H1 (cell line): ENCODE data around the gene HTR3B. TPM values are rescaled to one million over a fixed set of nuclear protein-coding genes. Genes with fewer than 3 reads are reported as not detected.

Source experiments
- CTCF ChIA-PET: fragments of 300-600 bp; sonication (Branson Sonifier 250); formaldehyde crosslinking; loops from one replicate; lab custom pipeline; 2021; ENCODE audit not compliant: partially characterized antibody; lab: Charles Lee
- POLR2A ChIA-PET: fragments of 300-600 bp; sonication (Branson Sonifier 250); formaldehyde crosslinking; loops from one replicate; lab custom pipeline; 2021; ENCODE audit warnings: inconsistent platforms; ENCODE audit not compliant: partially characterized antibody; lab: Charles Lee
- DNase-seq, 2 experiments: peaks; one replicate each; pipeline versions ENCODE4 v3.0.0 to v3.0.0-alpha.2; 2010 to 2022; ENCODE audit warnings: low spot score in 2 of 2, low read depth in 1 of 2, mixed read lengths in 1 of 2
- FAIRE-seq: peaks from 2 replicates; lab custom pipeline; 2011; peaks lifted over from hg19 to GRCh38; lab: Jason Lieb, UNC
- H2AFZ ChIP-seq: 2 replicates; pipeline ENCODE4 v1.8.1; 2012; ENCODE audit warnings: low read length, inconsistent platforms
- H2AK5ac ChIP-seq: 2 replicates; pipeline ENCODE4 v1.6.1; 2013; ENCODE audit warnings: low read depth, low read length
- H2BK120ac ChIP-seq: replicated peaks from 2 replicates; pipeline ENCODE3; 2013; ENCODE audit warnings: low read depth, low read length, inconsistent platforms
- H2BK12ac ChIP-seq: 2 replicates; pipeline ENCODE4 v1.6.1; 2013; ENCODE audit warnings: low read depth, low read length
- H2BK15ac ChIP-seq: 2 replicates; pipeline ENCODE4 v1.6.1; 2013; ENCODE audit warnings: low read length
- H2BK20ac ChIP-seq: 2 replicates; pipeline ENCODE4 v1.6.1; 2013; ENCODE audit warnings: low read length
- H2BK5ac ChIP-seq: 2 replicates; pipeline ENCODE4 v1.6.1; 2013; ENCODE audit warnings: low read depth, low read length
- H3K14ac ChIP-seq: 2 replicates; pipeline ENCODE4 v1.6.1; 2013; ENCODE audit warnings: inconsistent platforms; ENCODE audit not compliant: insufficient read length
- H3K18ac ChIP-seq: 2 replicates; pipeline ENCODE4 v1.6.1; 2013; ENCODE audit warnings: low read length; ENCODE audit errors: extremely low read depth
- H3K23ac ChIP-seq: 2 replicates; pipeline ENCODE4 v1.6.1; 2013; ENCODE audit warnings: inconsistent platforms; ENCODE audit not compliant: insufficient read length
- H3K23me2 ChIP-seq: 2 replicates; pipeline ENCODE4 v1.6.1; 2013; ENCODE audit warnings: low read depth, low read length
- H3K27ac ChIP-seq: 2 replicates; pipeline ENCODE4 v1.6.1; 2011; ENCODE audit warnings: low read depth, low read length, inconsistent platforms
- H3K27me3 ChIP-seq, 4 experiments: replicated peaks in 1 of 4; 1 replicate in 1 of 4; 2 replicates in 3 of 4; pipeline versions ENCODE4 v1.6.1 to v1.8.1; 2011 to 2013; ENCODE audit warnings: low read length in 3 of 4, mild to moderate bottlenecking in 3 of 4, inconsistent platforms in 2 of 4, mixed read lengths in 2 of 4, moderate library complexity in 1 of 4; ENCODE audit not compliant: control insufficient read depth in 3 of 4, insufficient read depth in 3 of 4; ENCODE audit errors: extremely low read depth in 1 of 4
- H3K36me3 ChIP-seq, 4 experiments: 2 replicates each; pipeline versions ENCODE4 v1.6.1 to v1.8.1; 2011 to 2013; ENCODE audit warnings: mild to moderate bottlenecking in 4 of 4, low read length in 3 of 4, moderate library complexity in 2 of 4, control low read depth in 1 of 4, inconsistent platforms in 1 of 4; ENCODE audit not compliant: insufficient read depth in 4 of 4, control insufficient read depth in 2 of 4
- H3K4ac ChIP-seq: replicated peaks from 2 replicates; pipeline ENCODE3; 2013; ENCODE audit warnings: low read length, low read depth, mixed read lengths, inconsistent platforms; ENCODE audit not compliant: insufficient read length
- H3K4me1 ChIP-seq, 4 experiments: replicated peaks in 1 of 4; 1 replicate in 1 of 4; 2 replicates in 3 of 4; pipeline versions ENCODE4 v1.6.1 to v1.8.1; 2011 to 2013; ENCODE audit warnings: low read length in 3 of 4, inconsistent platforms in 2 of 4, mixed read lengths in 1 of 4; ENCODE audit not compliant: insufficient read depth in 4 of 4, control insufficient read depth in 3 of 4
- H3K4me2 ChIP-seq, 2 experiments: 2 replicates each; pipeline versions ENCODE4 v1.6.1 to v1.8.1; 2011 to 2013; ENCODE audit warnings: low read depth in 2 of 2, low read length in 2 of 2, control low read depth in 1 of 2, inconsistent platforms in 1 of 2, mild to moderate bottlenecking in 1 of 2; ENCODE audit not compliant: insufficient read depth in 1 of 2
- H3K4me3 ChIP-seq, 4 experiments: fragments of 200-600, 300-600 bp in 1 of 4; sonication (generic), shearing (Covaris generic), sonication (Bioruptor Twin) in 1 of 4; 2 replicates each; pipeline versions ENCODE4 v1.5.1 to v1.8.1; 2011 to 2016; ENCODE audit warnings: low read length in 4 of 4, low read depth in 3 of 4, control low read depth in 2 of 4, inconsistent platforms in 2 of 4, mild to moderate bottlenecking in 2 of 4, mixed read lengths in 1 of 4, moderate library complexity in 1 of 4; ENCODE audit not compliant: insufficient read depth in 2 of 4; ENCODE audit errors: extremely low read depth in 1 of 4
- H3K56ac ChIP-seq: replicated peaks from 2 replicates; pipeline ENCODE3; 2013; ENCODE audit warnings: low read depth, mild to moderate bottlenecking, mixed read lengths, low read length, inconsistent platforms; ENCODE audit not compliant: insufficient read length
- H3K79me1 ChIP-seq: 2 replicates; pipeline ENCODE4 v1.6.1; 2013; ENCODE audit warnings: low read depth, low read length, control low read depth
- H3K79me2 ChIP-seq, 2 experiments: 2 replicates each; pipeline versions ENCODE4 v1.6.1 to v1.8.1; 2012 to 2013; ENCODE audit warnings: low read length in 2 of 2, mild to moderate bottlenecking in 2 of 2, inconsistent platforms in 1 of 2; ENCODE audit not compliant: insufficient read depth in 2 of 2, control insufficient read depth in 1 of 2
- H3K9ac ChIP-seq, 4 experiments: replicated peaks in 1 of 4; 1 replicate in 1 of 4; 2 replicates in 3 of 4; pipeline versions ENCODE4 v1.6.1 to v1.8.1; 2011 to 2013; ENCODE audit warnings: low read depth in 3 of 4, low read length in 3 of 4, control low read depth in 2 of 4, mild to moderate bottlenecking in 2 of 4, moderate library complexity in 2 of 4, inconsistent platforms in 1 of 4; ENCODE audit errors: extremely low read depth in 1 of 4
- H3K9me3 ChIP-seq, 2 experiments: 2 replicates each; pipeline versions ENCODE4 v1.6.1 to v1.8.1; 2012 to 2013; ENCODE audit warnings: mild to moderate bottlenecking in 2 of 2, moderate library complexity in 2 of 2, control low read depth in 1 of 2, inconsistent platforms in 1 of 2, low read depth in 1 of 2, low read length in 1 of 2, mixed read lengths in 1 of 2; ENCODE audit not compliant: insufficient read depth in 2 of 2
- H4K20me1 ChIP-seq, 2 experiments: replicated peaks in 1 of 2; 2 replicates each; pipeline versions ENCODE3 to v1.8.1; 2011 to 2013; ENCODE audit warnings: inconsistent platforms in 2 of 2, low read length in 2 of 2, mild to moderate bottlenecking in 1 of 2; ENCODE audit not compliant: insufficient read depth in 2 of 2, control insufficient read depth in 1 of 2
- H4K5ac ChIP-seq: 2 replicates; pipeline ENCODE4 v1.6.1; 2013; ENCODE audit warnings: low read length, low read depth, mixed read lengths, inconsistent platforms; ENCODE audit not compliant: insufficient read length
- H4K8ac ChIP-seq: 2 replicates; pipeline ENCODE4 v1.8.0; 2013; ENCODE audit warnings: mild to moderate bottlenecking, moderate library complexity, low read length, inconsistent platforms; ENCODE audit not compliant: insufficient read depth; ENCODE audit errors: extremely low read depth
- H4K91ac ChIP-seq: replicated peaks from 2 replicates; pipeline ENCODE3; 2013; ENCODE audit warnings: low read length, mixed read lengths, inconsistent platforms; ENCODE audit not compliant: insufficient read length
- EGR1 ChIP-seq: IDR thresholded peaks from 2 replicates; pipeline ENCODE4 v1.6.1; 2011; ENCODE audit warnings: low read depth, low read length, borderline replicate concordance
- GABPA ChIP-seq: IDR thresholded peaks from 2 replicates; pipeline ENCODE4 v1.6.1; 2011; ENCODE audit warnings: mild to moderate bottlenecking, low read length, moderate library complexity, borderline replicate concordance; ENCODE audit not compliant: insufficient read depth
- HDAC6 ChIP-seq: IDR thresholded peaks from one replicate; pipeline ENCODE4 v1.7.1; 2012; ENCODE audit warnings: low read depth, mild to moderate bottlenecking, inconsistent platforms, low read length, moderate library complexity
- JUN ChIP-seq: IDR thresholded peaks from 2 replicates; pipeline ENCODE4 v1.6.1; 2011; ENCODE audit warnings: low read depth, mild to moderate bottlenecking, improper control_type of control experiment, low read length
- KDM5A ChIP-seq: fragments of 200-600 bp; IDR thresholded peaks from 2 replicates; pipeline ENCODE4 v1.7.1; 2012; ENCODE audit warnings: mild to moderate bottlenecking, low read length, inconsistent platforms, mixed read lengths
- PHF8 ChIP-seq: fragments of 200-600 bp; sonication (generic); conservative IDR thresholded peaks from 2 replicates; pipeline ENCODE4 v1.7.1; 2012; ENCODE audit warnings: low read depth, mild to moderate bottlenecking, inconsistent platforms, low read length, moderate library complexity
- SAP30 ChIP-seq: fragments of 300-600 bp; sonication (generic); IDR thresholded peaks from 2 replicates; pipeline ENCODE4 v1.7.1; 2012; ENCODE audit warnings: low read length, moderate library complexity, mild to moderate bottlenecking, inconsistent platforms; ENCODE audit not compliant: insufficient read depth, insufficient replicate concordance
- SIRT6 ChIP-seq: IDR thresholded peaks from one replicate; pipeline ENCODE4 v1.7.1; 2012; ENCODE audit warnings: low read length, inconsistent platforms
- SP4 ChIP-seq: IDR thresholded peaks from 2 replicates; pipeline ENCODE4 v1.6.1; 2012; ENCODE audit warnings: low read length, inconsistent platforms
- TAF1 ChIP-seq: IDR thresholded peaks from 2 replicates; pipeline ENCODE4 v1.6.1; 2011; ENCODE audit warnings: mild to moderate bottlenecking, low read depth, low read length
- USF2 ChIP-seq: IDR thresholded peaks from 2 replicates; pipeline ENCODE4 v1.6.1; 2011; ENCODE audit warnings: low read length, improper control_type of control experiment
- WGBS, 2 experiments: shearing (Covaris generic) in 1 of 2; methylation state at CpG; one replicate each; pipeline versions ENCODE4 v1.1.6 to v1.1.7; 2013 to 2015; ENCODE audit warnings: low lambda C conversion rate in 2 of 2, mixed read lengths in 2 of 2, inconsistent platforms in 1 of 2, low coverage in 1 of 2, missing lambda C conversion rate in 1 of 2; ENCODE audit not compliant: insufficient replicate concordance in 2 of 2, insufficient coverage in 1 of 2, insufficient read length in 1 of 2; ENCODE audit errors: extremely low coverage in 1 of 2, missing lambda C conversion rate in 1 of 2; 5-methylcytosine and 5-hydroxymethylcytosine counted together
- polyA plus RNA-seq, 7 experiments: library from polyadenylated mRNA; depleted of rRNA in 3 of 7; stranded (reverse) in 5 of 7; unstranded in 2 of 7; fragments of >200 nt in 5 of 7; fragments of 200-250 nt in 2 of 7; gene quantifications; 1 replicate in 5 of 7; 2 replicates in 1 of 7; 4 replicates in 1 of 7; pipeline versions ENCODE4 v1.2.1 to v1.2.3, GENCODE V29; 2011 to 2013; ENCODE audit warnings: missing spikeins in 2 of 7, mixed read lengths in 2 of 7
- total RNA-seq: library from RNA; stranded (reverse); fragmentation: NEBNext Ultra II Directional; extraction: Animal tissue kit (Norgen Biotek cat#: 25700); gene quantifications from 2 replicates; pipeline ENCODE4 v1.2.1, GENCODE V29; 2021

HTR3B gene
- total and polyA plus RNA-seq, 2 of the 8 experiments (the other 6 are each of a cell fraction or from before 2014, with no cell fraction given): not detected

GRCh38 chr11:113974741-113975470, 70.3 kb downstream of the HTR3B start, which contains the start of gene HTR3A:
Gene HTR3A (plus strand): TSS chr11:113975108. CDS start chr11:113975326, 218 bp downstream.
- 22% methylated on average over 12 of the region's 12 CpGs; no CpG with 5 or more reads in 1 of the 2 experiments for WGBS, 2 experiments
- no peak for FAIRE-seq
- H3K23ac ChIP-seq: no peak within 1 kb of the TSS
- peak within 1 kb of the TSS; percentile 47 for H4K8ac ChIP-seq
- H3K79me1 ChIP-seq: no peaks in the 10 kb centered on the region
- no peak within 1 kb of the TSS for H4K5ac ChIP-seq
- H2AFZ ChIP-seq: peak within 1 kb of the TSS; percentile 94
- peak within 1 kb of the TSS; percentile 50; the same call in 1 of the 2 replicates for H2BK15ac ChIP-seq
- peak within 1 kb of the TSS in 1 of 4 experiments; percentile 26; a peak in 3 of 8 replicates for H3K4me3 ChIP-seq
- peak within 1 kb of the TSS; percentile 56; the same call in 1 of the 2 replicates for H2BK20ac ChIP-seq
- peak; percentile 43 to 76 for DNase-seq
- no peaks in the 10 kb centered on the region for H3K36me3 ChIP-seq
- H3K27ac ChIP-seq: no peak within 1 kb of the TSS
- peak within 1 kb of the TSS; percentile 81; the same call in 1 of the 2 replicates for H2BK12ac ChIP-seq
- no peak within 1 kb of the TSS; a peak in 1 of 7 replicates for H3K9ac ChIP-seq
- no peak within 1 kb of the TSS for H2AK5ac ChIP-seq
- peak within 1 kb of the TSS; percentile 79; the same call in 1 of the 2 replicates for H2BK5ac ChIP-seq
- peak within 1 kb of the TSS; percentile 38 for H4K91ac ChIP-seq
- H3K14ac ChIP-seq: no peak within 1 kb of the TSS
- peak within 1 kb of the TSS; percentile 22 for H3K4ac ChIP-seq
- peak within 1 kb of the TSS; percentile 95 for H3K18ac ChIP-seq
- ChIA-PET POLR2A (no interaction called here), CTCF (interaction anchor here (1.0 to 3.6 kb wide), 17 partner anchors 9 to 287 kb away, joined by 3 to 30 read pairs (median 4); partner anchors contain the start of gene HTR3B)
- H3K4me1 ChIP-seq: peaks cover 0 to 14% (median 13%) of the 10 kb centered on the region in 4 experiments; a peak in 6 of 7 replicates
- H3K4me2 ChIP-seq: peak within 1 kb of the TSS; percentile 58 to 65
- no peak within 1 kb of the TSS for H2BK120ac ChIP-seq
- no peaks in the 10 kb centered on the region for H4K20me1 ChIP-seq
- no peak within 1 kb of the TSS for H3K56ac ChIP-seq
- no peaks in the 10 kb centered on the region for H3K79me2 ChIP-seq
- H3K9me3 ChIP-seq: no peaks in the 10 kb centered on the region
- peaks cover 0 to 3% (median 0%) of the 10 kb centered on the region in 4 experiments; a peak in 1 of 7 replicates for H3K27me3 ChIP-seq
- peaks cover 6% of the 10 kb centered on the region for H3K23me2 ChIP-seq
- TF ChIP-seq EGR1 (no peak), KDM5A (no peak), SP4 (no peak), SIRT6 (no peak), JUN (no peak), SAP30 (no peak), HDAC6 (no peak), USF2 (no peak), PHF8 (no peak), GABPA (peak; percentile 11; the same call in 1 of the 2 replicates), TAF1 (no peak)
